BE2C (cell line): ENCODE data around the gene MBD5.

Experiments
- DNase-seq: peaks from one replicate; pipeline ENCODE4 v3.0.0-alpha.2; 2020
- H3K27me3 ChIP-seq: fragments of 250-450 bp; sonication (Bioruptor Pico); 2 replicates; pipeline ENCODE4 v1.5.1; 2020; ENCODE audit warnings: mild to moderate bottlenecking
- H3K36me3 ChIP-seq: fragments of 250-450 bp; sonication (Bioruptor Pico); 2 replicates; pipeline ENCODE4 v1.5.1; 2020; ENCODE audit warnings: mild to moderate bottlenecking
- H3K4me1 ChIP-seq: fragments of 250-450 bp; sonication (Bioruptor Pico); 2 replicates; pipeline ENCODE4 v1.5.1; 2020
- H3K4me3 ChIP-seq: 2 replicates; pipeline ENCODE4 v1.5.1; 2011; ENCODE audit warnings: low read depth, low read length
- H3K9me3 ChIP-seq: fragments of 250-450 bp; sonication (Bioruptor Pico); 2 replicates; pipeline ENCODE4 v1.5.1; 2020
- CTCF ChIP-seq: IDR thresholded peaks from 2 replicates; pipeline ENCODE4 v1.5.1; 2012; ENCODE audit warnings: mild to moderate bottlenecking, low read depth, low read length

Gene MBD5

GRCh38 chr2:148486655-148487054 is 465.8 kb downstream of the MBD5 start:
- Histone ChIP-seq H3K36me3 (no peaks in the 10 kb centered on the region), H3K27me3 (no peaks in the 10 kb centered on the region), H3K4me1 (peaks cover 5% of the 10 kb centered on the region; the same call in 1 of the 2 replicates), H3K4me3 (no peak overlapping the region), H3K9me3 (no peaks in the 10 kb centered on the region)
- no peak for DNase-seq
- no peak for TF ChIP-seq CTCF

GRCh38 chr2:148487439-148487838 is 466.5 kb downstream of the MBD5 start:
- no peak for TF ChIP-seq CTCF
- Histone ChIP-seq H3K4me3 (no peak overlapping the region), H3K4me1 (peaks cover 5% of the 10 kb centered on the region; the same call in 1 of the 2 replicates), H3K9me3 (no peaks in the 10 kb centered on the region), H3K27me3 (no peaks in the 10 kb centered on the region), H3K36me3 (no peaks in the 10 kb centered on the region)
- no peak for DNase-seq

DNA sequence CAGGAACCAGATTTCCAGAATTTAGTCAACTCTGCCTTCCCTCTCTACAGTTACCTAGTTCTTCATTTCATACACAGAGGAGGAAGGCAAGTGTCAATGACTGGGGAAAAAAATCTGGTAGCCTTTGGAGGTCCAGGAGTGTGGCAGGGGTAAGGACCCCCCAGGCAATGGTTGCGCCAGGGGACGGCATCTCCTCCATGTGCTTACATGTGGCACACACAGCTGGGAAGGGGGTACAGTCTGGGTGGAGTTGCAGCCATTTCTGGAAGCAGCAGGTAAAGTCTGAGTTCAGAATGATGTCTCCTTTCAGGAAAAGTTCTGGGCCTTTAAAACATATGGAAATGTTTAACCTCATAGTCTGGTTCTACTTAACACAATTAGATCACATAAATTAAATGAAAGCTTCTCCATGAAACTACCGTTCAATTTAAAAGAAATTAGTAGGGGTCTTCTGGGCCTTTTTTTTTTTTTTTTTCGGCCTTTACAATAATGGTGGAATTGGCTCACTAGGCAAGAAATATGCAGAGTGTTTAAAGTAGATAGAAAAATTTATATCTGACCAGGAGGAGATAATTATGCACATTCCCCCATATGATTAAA is 470.0 kb downstream of the MBD5 start:
- Histone ChIP-seq H3K4me3 (no peak overlapping the region), H3K36me3 (no peaks in the 10 kb centered on the region), H3K27me3 (no peaks in the 10 kb centered on the region), H3K9me3 (no peaks in the 10 kb centered on the region), H3K4me1 (peaks cover 5% of the 10 kb centered on the region; the same call in 1 of the 2 replicates)
- no peak for TF ChIP-seq CTCF
- DNase-seq = peak; percentile 14

DNA sequence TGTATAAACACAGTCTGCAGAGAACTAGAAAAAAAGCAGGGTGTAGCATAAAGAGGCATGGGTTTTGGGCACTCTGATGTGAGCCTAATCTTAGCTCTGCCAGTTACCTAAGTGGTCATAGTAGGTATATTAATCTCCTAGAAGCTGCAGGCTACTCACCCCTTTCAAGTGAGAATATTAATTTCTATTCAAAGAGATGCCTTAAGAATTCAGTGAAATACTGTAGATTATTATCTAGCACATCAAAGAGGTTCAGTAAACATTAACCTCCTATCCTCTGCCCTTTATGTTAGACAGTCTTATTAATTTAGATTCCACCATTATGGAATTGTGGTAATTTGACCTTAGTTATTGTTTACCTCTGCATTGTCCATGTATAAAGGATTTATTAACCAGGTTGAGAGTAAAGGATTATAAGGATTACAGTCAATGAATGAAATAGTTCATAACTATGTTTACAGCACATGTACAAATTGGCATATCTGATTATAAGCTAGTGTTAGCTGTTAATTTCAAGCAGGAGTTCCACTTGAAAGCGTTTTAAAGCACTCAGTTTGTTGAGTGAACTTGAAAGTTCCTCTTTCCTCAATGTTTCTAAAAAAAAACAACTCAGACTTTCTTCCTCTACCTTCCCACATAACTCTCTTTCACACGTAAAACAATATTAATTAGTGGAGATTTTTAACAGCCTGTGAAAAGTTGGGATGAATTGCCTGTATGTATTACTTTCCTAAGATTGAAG is 473.1 kb downstream of the MBD5 start:
- DNase-seq = no peak
- Histone ChIP-seq H3K36me3 (no peaks in the 10 kb centered on the region), H3K27me3 (no peaks in the 10 kb centered on the region), H3K4me3 (no peak overlapping the region), H3K4me1 (peaks cover 5% of the 10 kb centered on the region; the same call in 1 of the 2 replicates), H3K9me3 (no peaks in the 10 kb centered on the region)
- no peak for TF ChIP-seq CTCF

- Histone ChIP-seq H3K4me3 (no peak overlapping the region), H3K27me3 (no peaks in the 10 kb centered on the region), H3K9me3 (no peaks in the 10 kb centered on the region), H3K4me1 (peaks cover 3% of the 10 kb centered on the region; the same call in 1 of the 2 replicates), H3K36me3 (no peaks in the 10 kb centered on the region)
- TF ChIP-seq CTCF = no peak
- DNase-seq = no peak
Measured at GRCh38 chr2:148495586-148495985, 474.7 kb downstream of the MBD5 start.

- DNase-seq = no peak
- Histone ChIP-seq H3K4me1 (no peaks in the 10 kb centered on the region), H3K36me3 (no peaks in the 10 kb centered on the region), H3K27me3 (no peaks in the 10 kb centered on the region), H3K9me3 (no peaks in the 10 kb centered on the region), H3K4me3 (no peak overlapping the region)
- TF ChIP-seq CTCF = no peak
Measured at GRCh38 chr2:148501545-148501944, 480.7 kb downstream of the MBD5 start.
